ENCODE results near the gene IRF6.

The IRF6 gene

GRCh38 chr1:209805875-209806760 lies at the start of gene IRF6:
Gene IRF6, minus strand, starts transcription at chr1:209806142. Its CDS starts 4,729 bp downstream, at chr1:209801413.
- peak; percentile 77 for DNase-seq (ENCODE audit: low spot score)

GRCh38 chr1:209855623-209856022 lies 49.7 kb upstream of the IRF6 start:
- DNase-seq (ENCODE audit: low spot score) = no peak

GRCh38 chr1:209855006-209855405 lies 49.1 kb upstream of the IRF6 start:
- no peak for DNase-seq (ENCODE audit: low spot score)

- DNase-seq (ENCODE audit: low spot score) = no peak
These were observed 48.3 kb upstream of the IRF6 start for GRCh38 chr1:209854196-209854595.

- DNase-seq (ENCODE audit: low spot score) = no peak
These were observed 47.7 kb upstream of the IRF6 start for GRCh38 chr1:209853676-209854075.

- DNase-seq (ENCODE audit: low spot score) = no peak
These were observed 44.5 kb upstream of the IRF6 start for GRCh38 chr1:209850342-209850979.

GRCh38 chr1:209849388-209849787 lies 43.4 kb upstream of the IRF6 start:
- no peak for DNase-seq (ENCODE audit: low spot score)

GRCh38 chr1:209845408-209845725 lies 39.4 kb upstream of the IRF6 start:
- DNase-seq (ENCODE audit: low spot score) = no peak

GRCh38 chr1:209844695-209845407 lies 38.9 kb upstream of the IRF6 start:
- no peak for DNase-seq (ENCODE audit: low spot score)

- no peak for DNase-seq (ENCODE audit: low spot score)
These were observed 34.7 kb upstream of the IRF6 start for GRCh38 chr1:209840611-209841010.

- no peak for DNase-seq (ENCODE audit: low spot score)
These were observed 34.1 kb upstream of the IRF6 start for GRCh38 chr1:209839875-209840546.

- no peak for DNase-seq (ENCODE audit: low spot score)
These were observed 32.6 kb upstream of the IRF6 start for GRCh38 chr1:209838537-209838936.

- no peak for DNase-seq (ENCODE audit: low spot score)
These were observed 31.7 kb upstream of the IRF6 start for GRCh38 chr1:209837671-209838070.

GRCh38 chr1:209835782-209836298 lies 29.9 kb upstream of the IRF6 start:
- DNase-seq (ENCODE audit: low spot score) = no peak

GRCh38 chr1:209831615-209832014 lies 25.7 kb upstream of the IRF6 start:
- no peak for DNase-seq (ENCODE audit: low spot score)

GRCh38 chr1:209830722-209831121 lies 24.8 kb upstream of the IRF6 start:
- DNase-seq (ENCODE audit: low spot score) = no peak

GRCh38 chr1:209829716-209830115 lies 23.8 kb upstream of the IRF6 start:
- DNase-seq (ENCODE audit: low spot score) = no peak

GRCh38 chr1:209827384-209828262 lies 21.7 kb upstream of the IRF6 start, which contains the start of gene UTP25:
Gene UTP25, plus strand, starts transcription at chr1:209827972. Its CDS starts 92 bp downstream, at chr1:209828064.
- DNase-seq (ENCODE audit: low spot score) = peak; percentile 94

GRCh38 chr1:209825591-209826434 lies 19.9 kb upstream of the IRF6 start:
- no peak for DNase-seq (ENCODE audit: low spot score)
